H9 (cell line): ENCODE results near the gene DTYMK. TPM values are rescaled to one million over a fixed set of nuclear protein-coding genes. Genes with fewer than 3 reads are reported as not detected.

Experiments
- DNase-seq: peaks from one replicate; pipeline ENCODE4 v3.0.0-alpha.2; 2017
- H2AFZ ChIP-seq: one replicate; pipeline ENCODE4 v1.6.1; 2013; ENCODE audit warnings: mild to moderate bottlenecking, low read length, control low read depth, moderate library complexity
- H2AK5ac ChIP-seq: 2 replicates; pipeline ENCODE4 v1.6.1; 2013; ENCODE audit warnings: low read length, control low read depth, mixed read lengths; ENCODE audit not compliant: insufficient read length
- H2BK120ac ChIP-seq: one replicate; pipeline ENCODE4 v1.6.1; 2013; ENCODE audit warnings: low read depth, mild to moderate bottlenecking, low read length, control low read depth, inconsistent platforms; ENCODE audit not compliant: poor library complexity, severe bottlenecking
- H2BK12ac ChIP-seq: 2 replicates; pipeline ENCODE4 v1.6.1; 2013; ENCODE audit warnings: low read length, control low read depth, mixed read lengths, low read depth; ENCODE audit not compliant: insufficient read length
- H2BK15ac ChIP-seq: 2 replicates; pipeline ENCODE4 v1.6.1; 2013; ENCODE audit warnings: low read depth, low read length, control low read depth
- H2BK20ac ChIP-seq: one replicate; pipeline ENCODE4 v1.6.1; 2013; ENCODE audit warnings: low read depth, mild to moderate bottlenecking, low read length, control low read depth, inconsistent platforms; ENCODE audit not compliant: poor library complexity, severe bottlenecking
- H2BK5ac ChIP-seq: 2 replicates; pipeline ENCODE4 v1.6.1; 2013; ENCODE audit warnings: low read length, control low read depth, mixed read lengths; ENCODE audit not compliant: insufficient read length
- H3K14ac ChIP-seq: 2 replicates; pipeline ENCODE4 v1.6.1; 2013; ENCODE audit warnings: low read length, control low read depth; ENCODE audit not compliant: insufficient read depth
- H3K18ac ChIP-seq: 2 replicates; pipeline ENCODE4 v1.6.1; 2013; ENCODE audit warnings: low read depth, mild to moderate bottlenecking, mixed read lengths, low read length, control low read depth; ENCODE audit not compliant: insufficient read length
- H3K23ac ChIP-seq: 2 replicates; pipeline ENCODE4 v1.6.1; 2013; ENCODE audit warnings: low read length, control low read depth, mixed read lengths, low read depth; ENCODE audit not compliant: insufficient read length
- H3K23me2 ChIP-seq: 2 replicates; pipeline ENCODE4 v1.6.1; 2013; ENCODE audit warnings: low read depth, mild to moderate bottlenecking, mixed read lengths, low read length, control low read depth; ENCODE audit not compliant: insufficient read length, poor library complexity, severe bottlenecking
- H3K27ac ChIP-seq: 2 replicates; pipeline ENCODE4 v1.5.1; 2013; ENCODE audit warnings: low read length, control low read depth, mixed read lengths, low read depth; ENCODE audit not compliant: insufficient read length
- H3K27me3 ChIP-seq: 2 replicates; pipeline ENCODE4 v1.6.1; 2013; ENCODE audit warnings: low read length, control low read depth, inconsistent platforms; ENCODE audit not compliant: insufficient read depth
- H3K4ac ChIP-seq: 2 replicates; pipeline ENCODE4 v1.6.1; 2013; ENCODE audit warnings: low read depth, mild to moderate bottlenecking, control low read depth, inconsistent platforms, low read length, moderate library complexity
- H3K4me1 ChIP-seq: 2 replicates; pipeline ENCODE4 v1.6.1; 2013; ENCODE audit warnings: low read length, control low read depth, inconsistent platforms; ENCODE audit not compliant: insufficient read depth
- H3K4me2 ChIP-seq: 2 replicates; pipeline ENCODE4 v1.6.1; 2013; ENCODE audit warnings: low read length, control low read depth, mixed read lengths; ENCODE audit not compliant: insufficient read length, insufficient read depth
- H3K56ac ChIP-seq: 2 replicates; pipeline ENCODE4 v1.6.1; 2013; ENCODE audit warnings: low read depth, mild to moderate bottlenecking, mixed read lengths, low read length, control low read depth; ENCODE audit not compliant: insufficient read length
- H3K79me1 ChIP-seq: 2 replicates; pipeline ENCODE4 v1.6.1; 2013; ENCODE audit warnings: low read depth, mild to moderate bottlenecking, moderate library complexity, low read length, control low read depth, inconsistent platforms; ENCODE audit not compliant: insufficient read depth, poor library complexity, severe bottlenecking
- H3K79me2 ChIP-seq: 2 replicates; pipeline ENCODE4 v1.6.1; 2013; ENCODE audit warnings: low read length, control low read depth, inconsistent platforms; ENCODE audit not compliant: insufficient read depth
- H3K9ac ChIP-seq: 2 replicates; pipeline ENCODE4 v1.6.1; 2013; ENCODE audit warnings: low read length, control low read depth, mixed read lengths; ENCODE audit not compliant: insufficient read length; ENCODE audit errors: extremely low read depth
- H3K9me3 ChIP-seq: one replicate; pipeline ENCODE4 v1.6.1; 2013; ENCODE audit warnings: low read depth, low read length, inconsistent platforms; ENCODE audit not compliant: control insufficient read depth
- H3T11ph ChIP-seq: one replicate; pipeline ENCODE4 v1.6.1; 2013; ENCODE audit warnings: mild to moderate bottlenecking, low read length, control low read depth, inconsistent platforms
- H4K20me1 ChIP-seq: one replicate; pipeline ENCODE4 v1.6.1; 2013; ENCODE audit not compliant: control insufficient read depth, insufficient read length, insufficient read depth
- H4K5ac ChIP-seq: 2 replicates; pipeline ENCODE4 v1.6.1; 2013; ENCODE audit warnings: low read depth, mild to moderate bottlenecking, mixed read lengths, low read length, control low read depth; ENCODE audit not compliant: insufficient read length
- H4K8ac ChIP-seq: replicated peaks from 2 replicates; pipeline ENCODE4 v1.6.1; 2013; ENCODE audit warnings: low read length, control low read depth, mixed read lengths, low read depth; ENCODE audit not compliant: insufficient read length
- H4K91ac ChIP-seq: 2 replicates; pipeline ENCODE4 v1.6.1; 2013; ENCODE audit warnings: low read depth, mild to moderate bottlenecking, moderate library complexity, mixed read lengths, low read length, control low read depth; ENCODE audit not compliant: insufficient read length
- H3K27ac Mint-ChIP-seq, 3 experiments: 2 replicates in 2 of 3; 3 replicates in 1 of 3; pipeline ENCODE4 v1.8.0; 2020 to 2021; ENCODE audit warnings: mixed read lengths in 3 of 3, mild to moderate bottlenecking in 1 of 3, moderate library complexity in 1 of 3
- H3K27me3 Mint-ChIP-seq: 2 replicates; pipeline ENCODE4 v1.8.0; 2021; ENCODE audit warnings: low read depth, mild to moderate bottlenecking, moderate library complexity, mixed read lengths
- H3K36me3 Mint-ChIP-seq, 3 experiments: 2 replicates in 2 of 3; 3 replicates in 1 of 3; pipeline ENCODE4 v1.8.0; 2020 to 2021; ENCODE audit warnings: low read depth in 3 of 3, mixed read lengths in 3 of 3; ENCODE audit not compliant: insufficient read depth in 1 of 3
- H3K4me1 Mint-ChIP-seq, 2 experiments: 2 replicates each; pipeline ENCODE4 v1.8.0; 2020; ENCODE audit warnings: mixed read lengths in 2 of 2
- H3K4me3 Mint-ChIP-seq, 2 experiments: 2 replicates in 1 of 2; 3 replicates in 1 of 2; pipeline ENCODE4 v1.8.0; 2020 to 2021; ENCODE audit warnings: mild to moderate bottlenecking in 2 of 2, mixed read lengths in 2 of 2, moderate library complexity in 1 of 2
- H3K9me3 Mint-ChIP-seq, 2 experiments: 2 replicates in 1 of 2; 3 replicates in 1 of 2; pipeline ENCODE4 v1.8.0; 2020; ENCODE audit warnings: mild to moderate bottlenecking in 2 of 2, mixed read lengths in 2 of 2, moderate library complexity in 1 of 2
- CTCF ChIP-seq: fragments of 200-600 bp; sonication (generic); conservative IDR thresholded peaks from 3 replicates; pipeline ENCODE4 v1.8.0; 2021; ENCODE audit warnings: antibody characterized with exemption, mild to moderate bottlenecking
- WGBS: extraction: QIAGEN DNeasy Blood & Tissue Kit; methylation state at CpG from one replicate; pipeline ENCODE4 v1.1.7; 2013; ENCODE audit warnings: missing lambda C conversion rate, low lambda C conversion rate, mixed read lengths; ENCODE audit not compliant: insufficient read length; ENCODE audit errors: extremely low coverage; 5-methylcytosine and 5-hydroxymethylcytosine counted together
- total RNA-seq: library from RNA; stranded (reverse); gene quantifications from 2 replicates; pipeline ENCODE4 v1.2.1, GENCODE V29; 2021

DTYMK gene
- total RNA-seq, 1 experiment from 2014 or later = 76.0 TPM

GRCh38 chr2:241701149-241701398 lies 14.5 kb upstream of the DTYMK start:
- Histone ChIP-seq H3T11ph (no peak overlapping the region), H3K27ac (no peak overlapping the region), H3K27me3 (no peaks in the 10 kb centered on the region), H2AFZ (no peak overlapping the region), H4K91ac (no peak overlapping the region), H2BK15ac (no peak overlapping the region), H2BK12ac (no peak overlapping the region), H3K79me2 (no peaks in the 10 kb centered on the region; the same call in 1 of the 2 replicates), H2AK5ac (no peak overlapping the region), H4K5ac (no peak overlapping the region), H2BK20ac (no peak overlapping the region), H3K9me3 (no peaks in the 10 kb centered on the region), H2BK5ac (no peak overlapping the region), H3K56ac (no peak overlapping the region), H3K79me1 (peaks cover 2% of the 10 kb centered on the region), H3K18ac (no peak overlapping the region), H3K4ac (no peak overlapping the region; the same call in 1 of the 2 replicates), H3K4me1 (no peaks in the 10 kb centered on the region), H3K9ac (no peak overlapping the region), H2BK120ac (no peak overlapping the region), H4K8ac (no peak overlapping the region), H3K23me2 (peaks cover 6% of the 10 kb centered on the region), H3K23ac (no peak overlapping the region), H3K14ac (peak overlapping the region; percentile 11; the same call in 1 of the 2 replicates), H3K4me2 (peak overlapping the region; percentile 6), H4K20me1 (no peaks in the 10 kb centered on the region)
- peaks cover 0 to 6% of the 10 kb centered on the region in 2 experiments; a peak in 3 of 5 replicates for H3K9me3 Mint-ChIP-seq
- peak overlapping the region; percentile 83 to 87 for H3K4me3 Mint-ChIP-seq
- H3K36me3 Mint-ChIP-seq = peaks cover 12 to 29% (median 26%) of the 10 kb centered on the region in 3 experiments
- peaks cover 3% of the 10 kb centered on the region for H3K27me3 Mint-ChIP-seq
- peak overlapping the region; percentile 70 to 98 (median 91); a peak in 5 of 7 replicates for H3K27ac Mint-ChIP-seq
- no CpG with 5 or more reads among the region's 17 CpGs for WGBS
- peak; percentile 49; the same call in 2 of the 3 replicates for TF ChIP-seq CTCF
- DNase-seq = peak; percentile 93
- peaks cover 12 to 14% of the 10 kb centered on the region in 2 experiments for H3K4me1 Mint-ChIP-seq
